ENCODE results near the gene DLG2.
"Not testable (repeated sequence)": the region's sequence is repeated elsewhere in the genome, so short reads cannot be mapped to it uniquely, and the experiment has no call there.

DLG2 gene

GRCh38 chr11:84855508-84856245, 771.5 kb downstream of the DLG2 start:
- no peak overlapping the region for H3K4me3 ChIP-seq (ENCODE audit: low read length)
- TF ChIP-seq, protein P1, sequence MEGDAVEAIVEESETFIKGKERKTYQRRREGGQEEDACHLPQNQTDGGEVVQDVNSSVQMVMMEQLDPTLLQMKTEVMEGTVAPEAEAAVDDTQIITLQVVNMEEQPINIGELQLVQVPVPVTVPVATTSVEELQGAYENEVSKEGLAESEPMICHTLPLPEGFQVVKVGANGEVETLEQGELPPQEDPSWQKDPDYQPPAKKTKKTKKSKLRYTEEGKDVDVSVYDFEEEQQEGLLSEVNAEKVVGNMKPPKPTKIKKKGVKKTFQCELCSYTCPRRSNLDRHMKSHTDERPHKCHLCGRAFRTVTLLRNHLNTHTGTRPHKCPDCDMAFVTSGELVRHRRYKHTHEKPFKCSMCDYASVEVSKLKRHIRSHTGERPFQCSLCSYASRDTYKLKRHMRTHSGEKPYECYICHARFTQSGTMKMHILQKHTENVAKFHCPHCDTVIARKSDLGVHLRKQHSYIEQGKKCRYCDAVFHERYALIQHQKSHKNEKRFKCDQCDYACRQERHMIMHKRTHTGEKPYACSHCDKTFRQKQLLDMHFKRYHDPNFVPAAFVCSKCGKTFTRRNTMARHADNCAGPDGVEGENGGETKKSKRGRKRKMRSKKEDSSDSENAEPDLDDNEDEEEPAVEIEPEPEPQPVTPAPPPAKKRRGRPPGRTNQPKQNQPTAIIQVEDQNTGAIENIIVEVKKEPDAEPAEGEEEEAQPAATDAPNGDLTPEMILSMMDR (IDR thresholded peaks at IDR 0.05; ENCODE audit: insufficient read depth, low read depth, low read length, missing control alignments) = no peak
- peak; percentile 49 for DNase-seq (ENCODE audit: low read depth)

GRCh38 chr11:84854498-84854880, 772.7 kb downstream of the DLG2 start:
- TF ChIP-seq, protein P1 (IDR thresholded peaks at IDR 0.05; ENCODE audit: insufficient read depth, low read depth, low read length, missing control alignments) = no peak
- H3K4me3 ChIP-seq (ENCODE audit: low read length) = no peak overlapping the region
- peak; percentile 82 for DNase-seq (ENCODE audit: low read depth)

DNA sequence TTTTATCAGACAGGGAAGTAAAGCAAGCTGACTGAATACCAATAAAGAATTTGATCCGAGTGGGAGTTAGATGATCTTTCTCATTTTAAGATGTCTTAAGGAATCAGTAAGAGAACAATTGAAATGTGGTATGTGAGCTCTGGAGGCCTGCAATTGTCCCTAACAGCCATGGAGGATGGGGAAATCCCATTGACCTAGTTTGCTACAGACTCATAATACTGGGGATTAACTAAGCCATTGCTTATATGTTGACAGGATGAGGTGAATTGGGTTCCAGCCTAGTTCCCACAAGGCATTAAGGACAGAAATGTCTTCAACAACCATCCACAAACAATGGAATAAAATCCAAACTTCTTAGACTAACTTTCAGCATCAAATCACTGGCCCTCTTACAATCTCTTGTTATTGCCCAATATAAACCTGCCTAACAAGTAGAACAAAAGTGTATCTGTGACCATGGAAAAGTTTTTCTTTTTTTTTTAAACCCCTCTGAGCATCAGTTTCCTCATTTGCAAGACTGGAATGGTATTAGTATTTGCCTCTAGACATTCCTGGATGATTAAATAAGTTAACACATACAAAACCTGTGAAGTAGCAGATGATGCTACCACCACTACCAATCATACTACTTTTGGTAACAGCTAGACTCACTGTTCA, 773.2 kb downstream of the DLG2 start:
- H3K4me3 ChIP-seq (ENCODE audit: low read length) = no peak overlapping the region
- TF ChIP-seq, protein P1 (IDR thresholded peaks at IDR 0.05; ENCODE audit: insufficient read depth, low read depth, low read length, missing control alignments) = no peak
- DNase-seq (ENCODE audit: low read depth) = peak; percentile 86

DNA sequence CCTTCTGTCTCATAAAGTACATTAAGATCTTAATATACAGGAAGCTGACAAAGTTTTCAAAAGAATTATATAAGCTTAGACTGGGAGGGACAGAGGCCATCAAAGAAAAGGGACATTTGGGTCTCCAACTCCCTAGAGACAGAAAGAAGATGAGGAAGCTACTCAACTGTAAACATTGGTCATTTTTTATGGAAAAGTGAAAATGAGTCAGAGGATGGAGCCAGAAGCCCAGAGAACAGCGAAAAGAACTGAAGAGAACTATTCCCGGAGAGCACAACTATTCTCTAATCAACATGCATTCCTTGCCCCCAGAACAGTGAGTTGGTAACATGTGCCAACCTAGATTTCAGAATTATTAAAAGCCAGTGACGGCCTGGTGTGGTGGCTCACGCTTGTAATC, 779.3 kb downstream of the DLG2 start:
- TF ChIP-seq, protein P1 (IDR thresholded peaks at IDR 0.05; ENCODE audit: insufficient read depth, low read depth, low read length, missing control alignments) = no peak
- DNase-seq (ENCODE audit: low read depth) = no peak
- H3K4me3 ChIP-seq (ENCODE audit: low read length) = no peak overlapping the region

- not testable (repeated sequence) for H3K4me3 ChIP-seq (ENCODE audit: low read length)
Measured at GRCh38 chr11:84840201-84840600, 786.9 kb downstream of the DLG2 start.

DNA sequence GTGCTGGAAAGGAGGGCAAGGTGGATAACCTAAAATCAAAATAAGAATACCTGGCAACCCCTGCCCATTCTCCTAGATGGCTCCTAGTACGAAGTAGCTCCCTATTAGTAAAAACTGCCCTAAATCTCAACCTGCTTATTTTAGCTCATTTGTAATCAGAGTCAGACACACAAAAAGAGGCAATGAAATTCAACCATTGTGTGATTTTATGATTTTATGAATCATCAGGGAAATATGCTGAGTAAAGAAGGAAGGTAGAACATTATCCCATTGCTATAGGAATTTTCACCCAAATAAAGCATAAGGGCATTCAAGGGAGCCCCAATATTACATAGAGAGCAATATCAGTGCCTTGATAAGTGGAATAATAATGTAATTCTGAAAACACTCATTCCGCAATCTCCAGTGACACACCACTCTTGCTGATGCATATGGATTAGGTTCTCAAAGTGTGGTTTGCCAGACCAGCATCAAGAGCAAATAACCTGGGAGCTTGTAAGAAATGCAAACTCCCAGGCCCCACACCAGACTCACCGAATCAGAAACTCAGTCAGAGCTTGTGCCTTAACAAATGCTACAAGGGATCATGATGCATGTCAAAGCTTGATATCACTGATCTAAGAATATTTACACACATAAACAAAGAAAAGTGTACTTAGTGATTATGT, 789.6 kb downstream of the DLG2 start:
- DNase-seq (ENCODE audit: low read depth) = peak; percentile 18
- TF ChIP-seq, protein P1 (IDR thresholded peaks at IDR 0.05; ENCODE audit: insufficient read depth, low read depth, low read length, missing control alignments) = no peak

More at GRCh38 chr11:84840201-84840600, 786.9 kb downstream of the DLG2 start:
- DNase-seq (ENCODE audit: low read depth) = not testable (repeated sequence)

DNA sequence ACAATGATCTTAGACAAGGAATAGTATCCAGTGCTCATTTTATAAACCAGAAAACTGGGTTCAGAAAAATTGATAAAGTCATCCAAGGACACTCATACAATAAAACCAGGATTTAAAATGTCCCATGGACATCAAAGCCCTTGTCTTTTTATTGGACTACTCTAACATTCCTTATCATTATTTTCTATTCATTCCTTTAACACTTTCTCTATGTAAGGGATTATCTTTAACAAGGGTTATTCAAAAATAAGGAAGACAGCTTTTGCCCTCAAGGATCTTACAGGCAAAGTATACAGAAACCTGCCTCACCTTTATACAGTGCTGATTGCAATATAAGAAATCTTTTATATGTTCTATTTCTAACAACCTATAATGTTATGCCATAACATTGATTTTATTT, 790.8 kb downstream of the DLG2 start:
- no peak for DNase-seq (ENCODE audit: low read depth)
- H3K4me3 ChIP-seq (ENCODE audit: low read length) = no peak overlapping the region
- TF ChIP-seq, protein P1 (IDR thresholded peaks at IDR 0.05; ENCODE audit: insufficient read depth, low read depth, low read length, missing control alignments) = no peak

More for the DNA sequence above, 789.6 kb downstream of the DLG2 start:
- H3K4me3 ChIP-seq (ENCODE audit: low read length) = no peak overlapping the region

Data from epithelial cell of esophagus (primary cell).